T-helper 1 cell treated with Interleukin-12 subunit alpha and Interleukin-12 subunit beta and Interleukin-4 antibody, amounts not matched to agents 30 μg/mL and 1 μg/mL, for 36 hours (primary cell): ENCODE results near the gene CCL4.
"Not testable (repeated sequence)": the region's sequence is repeated elsewhere in the genome, so short reads cannot be mapped to it uniquely, and the experiment has no call there.

ENCODE experiments used
- H3K27ac Mint-ChIP-seq: one replicate; pipeline ENCODE4 v1.8.0; 2021; ENCODE audit warnings: mild to moderate bottlenecking, mixed read lengths
- H3K27me3 Mint-ChIP-seq: one replicate; pipeline ENCODE4 v1.8.0; 2021; ENCODE audit warnings: low read depth, mixed read lengths
- H3K36me3 Mint-ChIP-seq: one replicate; pipeline ENCODE4 v1.8.0; 2021; ENCODE audit warnings: low read depth, mixed read lengths
- H3K4me1 Mint-ChIP-seq: one replicate; pipeline ENCODE4 v1.8.0; 2021; ENCODE audit warnings: low read depth, mixed read lengths
- H3K4me3 Mint-ChIP-seq: one replicate; pipeline ENCODE4 v1.8.0; 2021; ENCODE audit warnings: mild to moderate bottlenecking, moderate library complexity, mixed read lengths
- H3K9me3 Mint-ChIP-seq: one replicate; pipeline ENCODE4 v1.8.0; 2021; ENCODE audit warnings: mixed read lengths

The CCL4 gene

GRCh38 chr17:36118477-36119353 is 15.1 kb downstream of the CCL4 start:
- peak overlapping the region; percentile 46 for H3K27ac Mint-ChIP-seq
- no peaks in the 10 kb centered on the region for H3K4me1 Mint-ChIP-seq
- H3K27me3 Mint-ChIP-seq: peaks cover 4% of the 10 kb centered on the region
- H3K36me3 Mint-ChIP-seq: no peaks in the 10 kb centered on the region
- no peak overlapping the region for H3K4me3 Mint-ChIP-seq
- peaks cover 4% of the 10 kb centered on the region for H3K9me3 Mint-ChIP-seq

GRCh38 chr17:36120221-36120620 is 16.6 kb downstream of the CCL4 start:
- H3K4me1 Mint-ChIP-seq: no peaks in the 10 kb centered on the region
- H3K27me3 Mint-ChIP-seq: peaks cover 4% of the 10 kb centered on the region
- no peak overlapping the region for H3K27ac Mint-ChIP-seq
- no peaks in the 10 kb centered on the region for H3K36me3 Mint-ChIP-seq
- H3K4me3 Mint-ChIP-seq: no peak overlapping the region
- peaks cover 3% of the 10 kb centered on the region for H3K9me3 Mint-ChIP-seq

GRCh38 chr17:36121099-36121498 is 17.5 kb downstream of the CCL4 start:
- not testable (repeated sequence) for H3K4me3 Mint-ChIP-seq, H3K4me1 Mint-ChIP-seq, H3K36me3 Mint-ChIP-seq, H3K27me3 Mint-ChIP-seq, H3K27ac Mint-ChIP-seq
- peaks cover 11% of the 10 kb centered on the region for H3K9me3 Mint-ChIP-seq

GRCh38 chr17:36123431-36123830 is 19.8 kb downstream of the CCL4 start:
- H3K9me3 Mint-ChIP-seq: peaks cover 14% of the 10 kb centered on the region
- no peaks in the 10 kb centered on the region for H3K4me1 Mint-ChIP-seq
- H3K27ac Mint-ChIP-seq: no peak overlapping the region
- H3K36me3 Mint-ChIP-seq: no peaks in the 10 kb centered on the region
- H3K27me3 Mint-ChIP-seq: peaks cover 8% of the 10 kb centered on the region
- H3K4me3 Mint-ChIP-seq: no peak overlapping the region

- Mint-ChIP-seq H3K4me1 (no peaks in the 10 kb centered on the region), H3K36me3 (no peaks in the 10 kb centered on the region), H3K9me3 (peaks cover 14% of the 10 kb centered on the region), H3K27me3 (peaks cover 22% of the 10 kb centered on the region), H3K4me3 (no peak overlapping the region), H3K27ac (no peak overlapping the region)
These were observed 21.5 kb downstream of the CCL4 start for GRCh38 chr17:36124879-36125824.

- Mint-ChIP-seq H3K27ac (no peak overlapping the region), H3K27me3 (peaks cover 22% of the 10 kb centered on the region), H3K9me3 (peaks cover 14% of the 10 kb centered on the region), H3K4me3 (no peak overlapping the region), H3K4me1 (no peaks in the 10 kb centered on the region), H3K36me3 (no peaks in the 10 kb centered on the region)
These were observed 23.7 kb downstream of the CCL4 start for GRCh38 chr17:36127199-36127893.

- H3K4me1 Mint-ChIP-seq: no peaks in the 10 kb centered on the region
- H3K9me3 Mint-ChIP-seq: peaks cover 14% of the 10 kb centered on the region
- peaks cover 20% of the 10 kb centered on the region for H3K27me3 Mint-ChIP-seq
- no peak overlapping the region for H3K27ac Mint-ChIP-seq
- no peaks in the 10 kb centered on the region for H3K36me3 Mint-ChIP-seq
- no peak overlapping the region for H3K4me3 Mint-ChIP-seq
These were observed 24.3 kb downstream of the CCL4 start for GRCh38 chr17:36127911-36128310.

DNA sequence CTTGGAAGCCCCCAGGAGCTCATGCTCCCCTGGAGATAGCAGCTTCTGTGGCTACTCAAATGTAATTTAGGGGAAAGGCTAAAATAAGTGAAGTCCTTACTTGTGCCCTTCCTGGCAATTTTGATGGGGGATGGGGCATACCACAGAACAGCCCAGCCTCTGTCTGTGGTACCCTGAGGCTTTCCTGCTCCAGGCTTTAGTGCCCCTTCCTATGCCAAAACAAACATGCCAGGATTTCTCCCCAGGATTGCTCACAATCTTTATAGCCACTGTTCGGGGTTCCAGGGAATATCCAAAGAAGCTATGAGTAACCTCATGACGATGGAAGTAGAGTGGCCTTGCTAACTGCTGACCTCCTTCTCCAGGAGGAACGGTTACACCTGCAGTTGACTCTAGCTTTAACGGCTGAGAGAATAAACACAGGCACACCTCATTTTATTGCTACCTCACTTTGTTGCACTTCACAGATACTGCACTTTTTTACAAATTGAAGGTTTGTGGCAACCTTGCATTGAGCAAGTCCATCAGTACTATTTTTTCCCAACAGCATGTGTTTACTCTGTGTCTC is 24.9 kb downstream of the CCL4 start:
- no peak overlapping the region for H3K27ac Mint-ChIP-seq
- no peaks in the 10 kb centered on the region for H3K36me3 Mint-ChIP-seq
- peaks cover 14% of the 10 kb centered on the region for H3K9me3 Mint-ChIP-seq
- no peak overlapping the region for H3K4me3 Mint-ChIP-seq
- H3K4me1 Mint-ChIP-seq: no peaks in the 10 kb centered on the region
- peaks cover 24% of the 10 kb centered on the region for H3K27me3 Mint-ChIP-seq

- H3K4me1 Mint-ChIP-seq: no peaks in the 10 kb centered on the region
- H3K36me3 Mint-ChIP-seq: no peaks in the 10 kb centered on the region
- H3K4me3 Mint-ChIP-seq: no peak overlapping the region
- peaks cover 26% of the 10 kb centered on the region for H3K27me3 Mint-ChIP-seq
- H3K27ac Mint-ChIP-seq: no peak overlapping the region
- peaks cover 14% of the 10 kb centered on the region for H3K9me3 Mint-ChIP-seq
These were observed 26.0 kb downstream of the CCL4 start for GRCh38 chr17:36129616-36130015.

DNA sequence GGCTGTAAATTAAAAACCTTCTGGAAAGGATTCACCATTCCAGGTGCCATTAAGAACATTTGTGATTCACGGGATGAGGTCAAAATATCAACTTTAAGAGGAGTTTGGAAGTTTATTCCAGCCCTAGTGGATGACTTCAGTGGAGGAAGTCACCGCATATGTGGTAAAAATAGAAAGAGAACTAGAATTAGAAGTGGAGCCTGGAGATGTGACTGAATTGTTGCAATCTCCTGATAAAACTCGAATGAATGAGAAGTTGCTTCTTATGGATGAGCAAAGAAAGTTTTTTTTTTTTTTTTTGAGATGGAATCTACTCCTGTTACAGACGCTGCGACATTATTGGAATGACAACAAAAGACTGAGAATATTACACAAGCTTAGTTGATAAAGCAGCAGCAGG is 26.7 kb downstream of the CCL4 start:
- no peak overlapping the region for H3K4me3 Mint-ChIP-seq
- H3K9me3 Mint-ChIP-seq: peaks cover 10% of the 10 kb centered on the region
- no peaks in the 10 kb centered on the region for H3K4me1 Mint-ChIP-seq
- H3K36me3 Mint-ChIP-seq: no peaks in the 10 kb centered on the region
- peaks cover 26% of the 10 kb centered on the region for H3K27me3 Mint-ChIP-seq
- H3K27ac Mint-ChIP-seq: no peak overlapping the region

DNA sequence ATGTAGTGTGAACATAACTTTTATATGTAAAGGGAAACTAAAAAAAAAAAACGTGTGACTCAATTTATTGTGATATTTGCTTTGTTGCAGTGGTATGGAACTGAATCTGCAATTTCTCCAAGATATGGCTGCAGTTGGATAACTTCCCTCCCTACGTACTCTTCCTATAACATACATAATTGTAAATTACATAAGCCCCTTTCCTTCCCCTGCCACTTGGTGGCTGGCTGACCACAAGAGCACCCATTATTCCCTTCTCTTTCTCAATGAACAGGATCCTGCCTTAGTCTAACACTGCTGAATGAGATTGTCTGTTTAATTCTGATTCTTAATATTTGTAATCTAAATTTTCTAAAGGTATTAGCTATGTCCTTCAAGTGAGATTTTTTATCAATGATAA is 27.8 kb downstream of the CCL4 start:
- H3K9me3 Mint-ChIP-seq: no peaks in the 10 kb centered on the region

DNA sequence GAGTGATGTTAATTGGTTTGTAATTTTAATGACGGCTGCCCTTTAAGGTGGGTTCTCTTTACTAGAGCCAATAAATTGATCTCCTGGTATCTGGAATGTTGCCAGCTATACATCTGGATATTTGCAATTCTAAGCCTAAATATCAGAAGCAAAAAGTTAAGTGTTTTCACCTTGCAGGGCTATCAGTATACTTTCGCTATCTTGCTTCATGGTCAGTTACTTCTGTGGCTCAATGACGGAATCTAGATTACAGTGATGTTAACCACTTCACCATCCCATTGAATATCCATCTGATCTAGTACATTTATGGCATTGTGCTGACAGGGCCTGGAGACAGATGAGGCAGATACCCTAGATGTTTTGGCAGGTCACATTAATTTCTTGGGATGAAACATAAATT is 28.3 kb downstream of the CCL4 start:
- no peak overlapping the region for H3K27ac Mint-ChIP-seq
- no peak overlapping the region for H3K4me3 Mint-ChIP-seq
- no peaks in the 10 kb centered on the region for H3K9me3 Mint-ChIP-seq
- no peaks in the 10 kb centered on the region for H3K4me1 Mint-ChIP-seq
- H3K27me3 Mint-ChIP-seq: peaks cover 34% of the 10 kb centered on the region
- no peaks in the 10 kb centered on the region for H3K36me3 Mint-ChIP-seq

More for the DNA sequence above, 27.8 kb downstream of the CCL4 start:
- no peak overlapping the region for H3K27ac Mint-ChIP-seq
- no peak overlapping the region for H3K4me3 Mint-ChIP-seq
- no peaks in the 10 kb centered on the region for H3K36me3 Mint-ChIP-seq
- peaks cover 33% of the 10 kb centered on the region for H3K27me3 Mint-ChIP-seq
- H3K4me1 Mint-ChIP-seq: no peaks in the 10 kb centered on the region

- no peaks in the 10 kb centered on the region for H3K9me3 Mint-ChIP-seq
- no peaks in the 10 kb centered on the region for H3K4me1 Mint-ChIP-seq
- H3K27me3 Mint-ChIP-seq: peaks cover 38% of the 10 kb centered on the region
- H3K36me3 Mint-ChIP-seq: no peaks in the 10 kb centered on the region
- no peak overlapping the region for H3K4me3 Mint-ChIP-seq
- H3K27ac Mint-ChIP-seq: no peak overlapping the region
These were observed 28.8 kb downstream of the CCL4 start for GRCh38 chr17:36132421-36132831.

GRCh38 chr17:36133602-36134236 is 30.1 kb downstream of the CCL4 start:
- H3K9me3 Mint-ChIP-seq: no peaks in the 10 kb centered on the region
- H3K4me3 Mint-ChIP-seq: no peak overlapping the region
- no peaks in the 10 kb centered on the region for H3K36me3 Mint-ChIP-seq
- no peak overlapping the region for H3K27ac Mint-ChIP-seq
- H3K4me1 Mint-ChIP-seq: no peaks in the 10 kb centered on the region
- H3K27me3 Mint-ChIP-seq: peaks cover 34% of the 10 kb centered on the region
